ENCODE measurements around the gene MSANTD1.

Gene MSANTD1

DNA sequence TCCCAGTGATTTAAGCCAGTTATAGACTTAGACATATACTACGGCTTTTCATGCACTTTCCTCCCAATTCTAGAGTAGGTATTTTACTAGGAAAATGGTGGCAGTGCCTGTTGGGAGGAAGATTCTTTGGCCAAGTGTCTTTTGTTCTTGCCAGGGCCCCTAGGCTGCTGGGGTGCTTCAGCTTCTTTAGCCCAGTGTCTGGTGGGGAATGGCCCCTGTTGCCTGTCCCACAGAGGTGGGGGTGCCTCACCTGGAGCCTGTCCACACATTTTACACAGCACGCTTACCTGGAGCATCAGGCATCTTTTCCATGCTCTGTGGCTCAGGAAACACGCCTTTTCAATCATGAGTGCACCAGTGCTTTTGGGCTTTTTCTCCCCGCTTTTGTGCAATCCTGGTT lies 33.2 kb upstream of the MSANTD1 start:
- DNase-seq (ENCODE audit: low read depth in 3 of 3, low spot score in 1 of 3): no peak

DNA sequence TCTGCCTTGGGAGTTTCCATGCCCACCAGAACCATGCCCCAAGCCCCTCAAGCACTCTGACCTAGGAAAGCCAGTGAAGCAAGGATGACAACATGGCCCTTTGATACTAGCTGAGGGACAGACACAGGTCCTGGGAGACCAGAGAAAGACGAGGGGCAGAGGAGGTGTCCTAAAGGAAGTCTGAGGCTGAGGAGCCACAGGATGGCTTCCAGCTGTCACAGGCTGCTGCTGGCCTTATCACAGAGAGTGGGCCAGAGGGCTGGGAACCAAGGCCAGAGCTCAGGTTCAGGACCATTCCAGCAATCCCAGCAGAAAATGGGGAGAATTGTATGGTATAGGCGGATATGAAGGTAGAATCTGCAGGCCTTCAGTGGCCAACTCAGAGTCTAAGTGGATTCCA lies 31.7 kb upstream of the MSANTD1 start:
- no peak for DNase-seq (ENCODE audit: low read depth in 3 of 3, low spot score in 1 of 3)

DNA sequence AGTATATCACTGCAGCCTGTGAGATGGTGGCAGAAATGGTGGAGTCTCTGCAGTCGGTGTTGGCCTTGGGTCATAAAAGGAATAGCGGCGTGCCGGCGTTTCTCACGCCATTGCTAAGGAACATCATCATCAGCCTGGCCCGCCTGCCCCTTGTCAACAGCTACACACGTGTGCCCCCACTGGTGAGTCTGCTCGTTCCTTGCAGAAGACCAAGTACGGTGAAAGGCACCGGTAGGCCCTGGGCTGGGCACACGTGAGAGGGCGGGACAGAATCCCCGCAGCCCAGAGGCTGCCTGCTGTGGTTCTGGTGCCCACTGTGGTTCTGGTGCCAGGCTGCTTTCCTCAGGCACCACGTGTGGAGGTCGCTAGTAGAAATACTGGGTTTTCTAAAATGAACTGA lies 31.2 kb upstream of the MSANTD1 start:
- no peak for DNase-seq (ENCODE audit: low read depth in 3 of 3, low spot score in 1 of 3)

DNA sequence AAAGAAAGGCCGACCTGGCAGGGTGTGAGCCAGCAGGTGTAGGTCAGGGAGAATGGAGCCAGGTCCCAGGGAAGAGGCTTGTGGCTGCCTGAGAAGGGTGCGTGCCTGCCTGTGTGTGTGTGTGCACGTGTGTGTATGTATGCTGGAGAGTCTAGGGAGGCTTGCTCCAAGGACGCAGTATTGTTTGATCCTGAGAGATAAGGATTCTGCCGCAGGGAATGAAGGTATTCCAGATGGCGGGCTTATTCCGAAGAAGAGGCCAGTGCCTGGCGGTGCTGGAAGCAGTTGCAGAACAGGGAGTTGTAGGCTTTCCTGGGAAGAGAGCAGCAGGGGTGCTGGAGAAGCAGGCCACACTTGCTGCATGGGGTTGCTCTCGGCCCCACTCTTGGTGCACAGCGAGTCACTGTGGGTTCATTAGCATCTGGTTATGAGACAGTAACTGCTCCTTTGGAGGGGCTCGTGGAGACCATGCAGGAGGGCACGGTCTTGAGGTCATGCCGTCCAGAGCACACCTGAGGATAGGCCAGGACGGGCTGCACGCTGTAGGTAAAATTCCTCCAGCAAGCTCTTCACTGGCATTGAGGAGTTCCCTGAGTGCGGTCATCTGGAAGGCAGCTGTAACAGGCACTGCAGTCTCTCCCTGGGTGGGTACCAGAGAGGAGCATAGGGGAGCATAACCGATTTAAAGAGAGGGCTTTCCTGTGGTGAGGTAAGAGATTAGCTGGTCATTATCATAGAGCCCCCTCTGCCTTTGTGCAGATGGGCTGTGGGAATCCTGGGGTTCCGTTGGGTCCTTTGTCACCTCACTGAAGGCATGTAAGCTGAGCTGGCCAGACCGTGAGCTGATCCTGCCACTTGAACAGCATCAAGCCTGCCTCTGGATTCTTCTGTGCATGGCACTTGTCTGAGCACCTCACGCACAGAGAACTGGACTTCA lies 29.9 kb upstream of the MSANTD1 start:
- DNase-seq (ENCODE audit: low read depth in 3 of 3, low spot score in 1 of 3): no peak

DNA sequence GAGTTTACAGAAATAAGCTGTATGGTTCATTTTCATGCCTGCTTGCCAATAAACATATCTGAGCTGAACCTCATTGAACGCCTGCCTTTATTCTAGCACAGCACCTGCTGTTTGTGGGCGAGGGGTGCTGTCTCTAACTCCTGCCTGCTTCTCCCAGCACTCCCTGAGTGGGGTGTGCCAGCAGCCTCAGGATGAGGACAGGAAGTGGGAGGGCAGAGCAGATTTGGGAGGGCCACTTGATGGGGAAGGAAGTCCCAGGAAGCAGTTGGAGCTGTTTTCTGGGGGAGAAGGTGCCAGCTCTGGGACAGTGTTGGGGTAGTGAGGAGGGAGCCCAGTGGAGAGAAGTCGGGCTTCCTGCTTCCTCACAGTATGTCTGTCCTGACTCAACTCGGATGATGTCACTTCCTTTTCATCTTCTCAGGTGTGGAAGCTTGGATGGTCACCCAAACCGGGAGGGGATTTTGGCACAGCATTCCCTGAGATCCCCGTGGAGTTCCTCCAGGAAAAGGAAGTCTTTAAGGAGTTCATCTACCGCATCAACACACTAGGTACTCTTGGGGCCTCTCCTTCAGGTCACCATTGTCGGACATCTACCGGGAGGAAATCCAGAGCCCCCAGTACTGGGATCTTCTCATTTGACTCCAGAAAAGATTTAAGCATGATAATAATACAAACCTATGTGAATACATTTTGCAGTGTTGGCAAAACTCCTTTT lies 29.0 kb upstream of the MSANTD1 start:
- DNase-seq (ENCODE audit: low read depth in 3 of 3, low spot score in 1 of 3): no peak

DNA sequence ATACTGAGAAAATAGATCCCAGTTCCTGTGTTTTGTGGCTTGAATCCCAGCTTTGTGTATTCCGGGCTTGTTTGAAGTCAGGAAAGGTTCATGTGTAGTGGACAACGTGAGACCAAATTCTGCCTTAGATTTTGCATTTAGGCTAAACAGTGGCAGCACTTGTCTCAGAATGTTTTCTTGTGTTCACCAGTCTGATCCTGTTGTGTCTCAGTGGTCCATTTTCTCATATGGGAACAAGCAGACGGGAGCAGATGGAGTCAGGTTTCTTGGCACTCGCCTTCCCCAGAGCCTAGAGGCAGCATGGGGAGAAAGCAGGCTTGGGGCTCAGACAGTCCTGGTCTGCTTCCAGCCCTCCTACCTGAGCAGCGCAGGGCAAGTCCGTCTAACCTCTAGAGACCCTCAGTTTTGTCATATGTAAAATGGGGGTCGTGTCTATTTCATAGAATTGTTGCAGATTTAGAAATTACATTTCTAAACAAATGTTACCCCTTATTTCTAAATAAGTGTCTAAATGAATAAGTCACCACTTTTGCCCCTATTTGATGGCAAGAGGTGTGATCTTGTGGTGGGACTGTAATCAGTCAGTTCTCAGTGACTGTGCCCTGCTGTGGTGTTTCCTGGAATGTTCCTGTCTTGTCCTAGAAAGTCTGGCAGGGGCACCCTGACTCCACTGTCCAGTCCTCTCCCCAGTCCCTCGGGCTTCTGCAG lies 28.3 kb upstream of the MSANTD1 start:
- DNase-seq (ENCODE audit: low read depth in 3 of 3, low spot score in 1 of 3): no peak

DNA sequence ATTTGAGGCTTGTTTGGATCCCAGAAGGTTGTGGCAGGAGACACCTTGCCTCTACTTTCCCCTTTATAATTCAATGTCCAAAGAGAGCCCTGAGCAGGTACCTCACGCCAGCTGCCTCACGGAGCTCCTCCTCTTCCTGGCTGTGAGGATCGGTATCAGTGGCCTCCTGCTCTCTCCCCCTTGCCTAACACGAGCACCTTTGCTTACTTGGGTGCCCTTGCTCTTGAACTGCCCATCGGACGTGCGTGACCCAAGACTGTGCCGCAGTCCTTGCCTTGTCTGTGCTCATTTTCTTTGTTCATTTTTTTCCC lies 27.8 kb upstream of the MSANTD1 start:
- DNase-seq (ENCODE audit: low read depth in 3 of 3, low spot score in 1 of 3): no peak

DNA sequence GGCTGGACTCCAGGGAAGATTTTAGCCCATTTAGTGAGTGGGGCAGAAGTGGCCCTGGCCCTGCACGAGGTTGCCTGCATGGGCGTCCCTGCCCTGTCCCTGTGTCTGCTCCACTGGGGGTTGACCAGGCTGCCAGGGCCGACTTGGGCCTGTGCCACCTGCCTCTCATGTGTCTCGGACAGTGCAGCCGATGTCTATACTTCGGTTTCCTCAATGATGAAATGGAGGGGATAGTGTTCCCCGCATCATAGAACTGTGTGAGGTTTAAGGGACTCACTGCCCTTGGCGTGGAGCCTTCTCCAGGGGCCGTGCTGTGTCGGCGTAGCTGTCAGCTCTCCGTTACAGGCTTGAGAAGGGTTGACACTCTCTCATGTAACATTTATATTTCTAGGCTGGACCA lies 27.0 kb upstream of the MSANTD1 start:
- DNase-seq (ENCODE audit: low read depth in 3 of 3, low spot score in 1 of 3): no peak

DNA sequence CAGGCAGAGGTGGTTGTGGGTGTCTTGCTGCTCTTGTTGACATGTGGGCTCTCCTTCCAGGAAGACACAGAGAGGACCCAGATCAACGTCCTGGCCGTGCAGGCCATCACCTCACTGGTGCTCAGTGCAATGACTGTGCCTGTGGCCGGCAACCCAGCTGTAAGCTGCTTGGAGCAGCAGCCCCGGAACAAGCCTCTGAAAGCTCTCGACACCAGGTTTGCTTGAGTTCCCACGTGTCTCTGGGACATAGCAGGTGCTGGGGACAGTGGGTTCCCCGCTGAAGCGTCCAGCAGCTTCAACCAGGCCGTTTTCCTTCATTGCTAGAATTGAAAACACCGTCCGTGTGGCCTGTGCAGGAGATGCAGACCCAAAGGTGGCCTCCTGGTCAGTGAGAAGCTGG lies 25.6 kb upstream of the MSANTD1 start:
- no peak for DNase-seq (ENCODE audit: low read depth in 3 of 3, low spot score in 1 of 3)

DNA sequence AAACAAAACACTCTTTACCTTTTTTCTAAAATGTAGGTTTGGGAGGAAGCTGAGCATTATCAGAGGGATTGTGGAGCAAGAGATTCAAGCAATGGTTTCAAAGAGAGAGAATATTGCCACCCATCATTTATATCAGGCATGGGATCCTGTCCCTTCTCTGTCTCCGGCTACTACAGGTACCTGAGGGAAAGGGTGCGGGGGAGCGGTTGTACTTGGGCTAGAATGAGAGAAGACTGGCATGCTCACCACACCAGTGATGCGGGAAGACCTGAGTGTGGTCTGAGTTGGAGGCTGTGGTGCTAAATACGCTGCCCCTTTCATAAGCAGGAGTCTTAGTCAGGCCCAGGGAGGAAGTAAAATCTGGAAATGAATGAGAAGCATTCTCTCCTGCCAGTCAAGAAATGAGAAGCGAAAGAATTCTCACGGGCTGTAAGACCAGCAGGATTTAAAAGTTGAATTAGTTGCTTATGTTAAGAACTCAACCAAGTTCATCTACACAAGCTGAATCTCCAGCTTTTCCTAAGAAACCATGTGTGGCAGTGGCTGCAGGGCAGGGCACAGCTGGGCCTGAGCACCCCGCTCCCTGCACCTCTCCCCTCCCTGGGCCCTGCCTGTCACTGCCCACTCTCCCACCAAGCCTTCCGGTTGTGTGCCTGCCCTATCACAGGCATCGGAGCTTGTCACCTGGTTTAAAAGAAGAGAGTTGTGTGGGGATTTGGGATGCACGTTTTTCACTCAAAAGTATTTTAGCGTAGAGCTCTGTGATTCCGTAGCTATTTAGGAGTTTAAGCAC lies 24.8 kb upstream of the MSANTD1 start:
- no peak for DNase-seq (ENCODE audit: low read depth in 3 of 3, low spot score in 1 of 3)

DNA sequence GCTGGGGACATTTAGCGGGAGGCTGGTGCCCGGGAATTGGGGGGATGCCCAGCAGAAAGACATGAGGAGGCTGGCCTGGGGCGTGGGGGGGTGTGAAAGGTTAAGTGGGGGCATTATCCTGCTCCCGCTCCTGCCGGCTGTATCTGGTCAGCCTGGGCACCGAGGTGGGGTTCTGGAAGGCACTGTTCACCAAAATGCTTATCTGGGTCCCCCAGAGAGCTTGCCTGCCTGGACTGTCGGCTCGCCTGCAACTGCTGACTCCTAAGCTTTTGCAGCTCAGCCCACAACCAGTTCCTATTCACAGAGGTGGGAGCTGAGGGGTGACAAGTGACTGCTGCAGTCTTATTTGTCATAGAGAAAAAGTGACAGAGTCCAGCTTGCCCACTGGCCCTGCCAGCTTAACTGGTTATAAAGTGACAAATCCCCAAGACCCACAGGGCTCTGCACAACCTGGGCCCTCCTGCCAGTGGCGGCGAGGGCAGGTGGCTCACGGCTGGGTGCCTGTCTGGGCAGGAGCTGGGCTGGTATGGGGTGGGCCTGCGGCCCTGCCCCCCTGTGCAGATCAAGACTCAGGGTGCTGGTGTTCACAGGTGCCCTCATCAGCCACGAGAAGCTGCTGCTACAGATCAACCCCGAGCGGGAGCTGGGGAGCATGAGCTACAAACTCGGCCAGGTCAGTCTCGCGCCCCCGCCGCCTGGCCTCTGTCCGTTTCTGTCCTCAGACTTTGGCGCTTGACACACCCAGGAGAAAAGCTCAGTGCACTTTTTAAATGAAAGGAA lies 23.7 kb upstream of the MSANTD1 start:
- no peak for DNase-seq (ENCODE audit: low read depth in 3 of 3, low spot score in 1 of 3)

DNA sequence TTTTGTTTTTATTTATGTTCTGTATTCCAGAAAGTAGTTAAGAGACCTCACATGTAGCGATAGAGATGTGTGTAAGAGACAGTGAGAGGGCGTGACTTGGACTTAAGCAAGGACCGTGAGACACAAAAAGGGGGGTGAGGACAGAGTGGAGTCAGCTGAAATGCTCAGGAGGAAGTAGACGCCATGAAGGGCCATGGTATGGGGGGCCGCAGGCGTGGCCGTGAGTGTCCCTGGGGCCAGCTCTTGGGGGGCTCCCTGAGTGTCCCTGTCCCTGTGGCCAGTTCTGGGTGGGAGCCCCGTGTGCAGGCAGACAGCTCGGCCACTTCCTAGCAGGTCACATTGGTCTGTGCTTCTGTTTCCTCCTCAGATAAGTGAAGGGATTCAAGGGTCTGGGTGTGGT lies 23.0 kb upstream of the MSANTD1 start:
- DNase-seq (ENCODE audit: low read depth in 3 of 3, low spot score in 1 of 3): no peak

DNA sequence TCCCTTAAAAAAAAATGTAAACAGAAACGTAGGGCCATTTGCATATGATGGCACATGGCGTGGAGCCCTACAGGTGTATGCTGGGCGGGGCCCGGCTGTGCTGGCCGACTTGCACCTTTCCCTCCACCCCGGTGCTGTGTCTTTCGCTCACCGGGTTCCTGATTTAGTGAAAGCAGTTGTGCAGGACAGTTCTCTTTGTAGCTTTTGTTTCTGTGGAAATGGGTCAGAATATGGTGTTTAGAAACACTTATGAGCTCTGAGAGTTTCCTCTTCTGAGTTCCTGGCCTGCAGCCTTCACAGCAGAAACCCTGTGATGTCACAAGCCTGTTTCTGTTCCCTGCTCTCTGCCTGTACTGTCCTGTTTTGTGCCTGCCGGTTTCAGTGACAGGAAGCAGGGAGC lies 22.5 kb upstream of the MSANTD1 start:
- no peak for DNase-seq (ENCODE audit: low read depth in 3 of 3, low spot score in 1 of 3)

DNA sequence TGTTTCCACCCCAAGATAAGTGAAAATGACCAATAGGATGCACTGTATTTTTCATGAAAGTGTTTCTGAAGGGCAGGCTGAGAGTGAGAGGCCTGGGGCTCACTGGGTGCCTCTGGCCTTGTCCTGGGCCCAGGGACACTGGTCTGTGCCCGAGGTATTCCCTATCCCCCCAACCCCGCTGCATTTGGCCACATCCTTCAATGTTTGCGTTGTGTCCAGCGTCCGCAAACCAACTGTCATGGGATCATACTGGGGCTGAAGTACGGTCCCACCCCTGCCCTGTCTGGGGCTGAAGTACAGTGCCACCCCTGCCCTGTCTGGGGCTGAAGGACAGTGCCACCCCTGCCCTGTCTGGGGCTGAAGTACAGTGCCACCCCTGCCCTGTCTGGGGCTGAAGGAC lies 22.0 kb upstream of the MSANTD1 start:
- DNase-seq (ENCODE audit: low read depth in 3 of 3, low spot score in 1 of 3): no peak

DNA sequence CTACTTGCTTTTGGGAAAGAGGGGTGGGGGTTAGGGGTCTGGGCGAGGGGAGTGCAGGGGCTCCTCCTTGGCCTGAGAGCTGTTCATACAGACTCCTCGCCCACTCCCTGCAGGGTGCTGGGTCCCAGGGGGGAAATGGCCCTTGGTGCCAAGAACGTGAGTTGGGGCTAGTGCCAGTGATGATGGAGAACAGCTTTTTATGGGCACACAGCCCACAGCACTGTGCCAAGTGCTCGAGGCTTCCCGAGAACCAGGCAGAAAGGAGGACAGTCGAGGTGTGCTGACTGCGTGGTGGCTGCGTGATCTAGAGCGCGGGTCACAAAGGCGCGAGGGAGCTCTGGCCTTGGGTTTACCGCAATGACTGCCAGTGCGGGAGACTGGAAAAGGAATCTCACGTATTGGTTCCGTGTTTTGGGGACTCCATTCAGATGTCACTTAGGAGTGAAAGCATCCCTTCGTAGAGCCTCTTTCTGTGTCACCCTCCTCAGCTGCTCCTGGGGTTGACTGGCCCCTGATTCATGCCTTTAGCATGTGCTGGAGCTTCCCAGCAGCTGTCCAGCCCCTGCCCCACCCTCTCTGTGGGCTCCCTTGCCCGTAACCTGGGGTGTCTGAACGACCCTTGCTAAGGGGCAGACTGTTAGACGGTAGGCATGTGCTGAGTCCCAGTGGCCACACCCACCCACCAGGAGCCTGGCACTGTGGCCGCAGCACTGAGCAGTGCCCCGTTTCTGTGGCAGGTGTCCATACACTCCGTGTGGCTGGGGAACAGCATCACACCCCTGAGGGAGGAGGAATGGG lies 20.9 kb upstream of the MSANTD1 start:
- DNase-seq (ENCODE audit: low read depth in 3 of 3, low spot score in 1 of 3): no peak

DNA sequence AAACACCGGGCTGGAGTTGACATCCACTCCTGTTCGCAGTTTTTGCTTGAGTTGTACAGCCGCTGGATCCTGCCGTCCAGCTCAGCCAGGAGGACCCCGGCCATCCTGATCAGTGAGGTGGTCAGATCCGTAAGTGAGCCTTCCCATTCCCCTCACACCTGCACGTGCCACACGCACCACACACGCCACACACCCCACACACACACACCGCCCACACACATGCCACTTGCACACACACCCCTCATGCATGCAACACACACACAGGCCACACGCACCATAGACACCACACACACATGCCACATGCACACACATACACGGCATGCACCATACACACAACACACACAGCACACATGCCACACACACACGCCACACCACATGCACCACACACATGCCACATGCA lies 20.1 kb upstream of the MSANTD1 start:
- no peak for DNase-seq (ENCODE audit: low read depth in 3 of 3, low spot score in 1 of 3)

DNA sequence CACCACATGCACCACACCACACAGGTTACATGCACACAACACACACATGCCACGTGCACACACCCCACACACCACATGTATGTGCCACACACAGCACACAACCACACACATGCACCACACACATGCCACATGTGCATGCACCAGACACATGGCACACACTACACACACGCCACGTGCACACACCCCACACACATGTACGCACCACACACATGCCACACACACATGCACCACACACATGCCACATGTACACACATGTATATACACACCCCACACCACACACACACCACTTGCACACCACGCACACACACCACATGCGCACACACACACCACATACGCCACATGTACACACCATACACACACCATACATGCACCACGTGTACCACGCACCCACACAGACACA lies 19.6 kb upstream of the MSANTD1 start:
- DNase-seq (ENCODE audit: low read depth in 3 of 3, low spot score in 1 of 3): no peak

DNA sequence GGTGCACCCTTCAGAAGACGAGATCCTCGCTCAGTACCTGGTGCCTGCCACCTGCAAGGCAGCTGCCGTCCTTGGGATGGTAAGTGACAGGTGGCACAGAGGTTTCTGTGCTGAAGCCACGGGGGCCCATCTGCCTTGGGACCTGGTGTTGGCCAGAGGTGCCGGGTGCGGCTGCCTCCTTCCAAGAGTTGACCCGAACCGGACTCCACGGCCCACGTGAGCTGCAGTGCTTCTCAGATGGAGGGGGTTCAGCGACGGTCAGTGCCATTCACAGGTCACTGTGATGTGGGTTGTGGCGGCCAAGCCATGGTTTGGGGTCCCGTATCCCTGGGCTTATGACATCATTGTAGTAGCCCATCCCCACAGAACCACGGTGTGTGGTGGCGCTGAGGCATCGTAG lies 19.0 kb upstream of the MSANTD1 start:
- no peak for DNase-seq (ENCODE audit: low read depth in 3 of 3, low spot score in 1 of 3)

DNA sequence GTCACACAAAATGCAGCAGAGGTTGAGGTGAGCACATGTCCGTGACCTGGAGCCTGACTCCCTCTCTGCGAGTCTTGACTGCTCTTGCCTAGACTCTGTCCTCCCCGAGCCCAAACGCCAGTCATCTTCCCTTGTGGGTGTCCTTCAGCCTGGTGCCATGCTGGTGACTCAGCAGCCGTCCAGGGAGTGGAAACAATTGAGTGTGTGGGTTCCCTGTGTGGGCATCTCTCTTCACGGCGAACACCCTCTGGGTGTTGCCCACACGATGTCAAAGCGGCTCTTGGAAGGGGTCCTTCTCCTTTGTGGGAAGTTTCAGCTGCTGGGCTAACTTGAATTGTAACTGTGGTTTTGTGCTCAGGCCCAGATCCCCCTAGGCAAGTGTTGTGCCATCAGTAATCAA lies 17.5 kb upstream of the MSANTD1 start:
- DNase-seq (ENCODE audit: low read depth in 3 of 3, low spot score in 1 of 3): no peak

DNA sequence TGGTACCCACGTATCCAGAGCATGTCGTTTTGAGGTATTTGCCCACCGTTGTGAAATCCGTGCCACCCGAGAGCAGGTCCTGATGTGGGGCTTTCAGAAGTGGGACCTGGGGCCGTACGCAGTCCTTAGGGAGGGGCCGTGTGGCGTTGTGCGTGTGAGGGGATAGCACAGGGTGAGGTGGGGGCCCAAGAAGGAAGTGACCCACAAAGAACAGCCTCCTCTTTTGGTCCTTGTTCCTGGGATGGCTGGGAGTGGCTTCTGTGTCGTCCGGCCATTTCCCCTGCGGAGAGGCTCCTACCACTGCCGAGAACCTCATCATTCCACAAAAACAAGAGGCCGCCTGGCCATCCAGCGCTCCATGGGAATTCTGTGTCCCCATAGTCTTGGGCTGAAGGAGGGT lies 17.0 kb upstream of the MSANTD1 start:
- DNase-seq (ENCODE audit: low read depth in 3 of 3, low spot score in 1 of 3): no peak

Data from stimulated activated CD4-positive, alpha-beta T cell treated with anti-CD3 and anti-CD28 coated beads, TNF-alpha, amount 100 ng/mL, for 1 hour (primary cell).